ENCODE data around the gene CENPT. TPM values are rescaled to one million over a fixed set of nuclear protein-coding genes. Genes with fewer than 3 reads are reported as not detected.

Gene CENPT
- total and polyA plus RNA-seq, 2 of the 13 experiments (the other 11 are each of a cell fraction or from before 2014, with no cell fraction given) = 40.9 to 43.3 TPM

GRCh38 chr16:67833415-67834241, 13.9 kb downstream of the CENPT start (continued):
- TF ChIP-seq, protein P1, sequence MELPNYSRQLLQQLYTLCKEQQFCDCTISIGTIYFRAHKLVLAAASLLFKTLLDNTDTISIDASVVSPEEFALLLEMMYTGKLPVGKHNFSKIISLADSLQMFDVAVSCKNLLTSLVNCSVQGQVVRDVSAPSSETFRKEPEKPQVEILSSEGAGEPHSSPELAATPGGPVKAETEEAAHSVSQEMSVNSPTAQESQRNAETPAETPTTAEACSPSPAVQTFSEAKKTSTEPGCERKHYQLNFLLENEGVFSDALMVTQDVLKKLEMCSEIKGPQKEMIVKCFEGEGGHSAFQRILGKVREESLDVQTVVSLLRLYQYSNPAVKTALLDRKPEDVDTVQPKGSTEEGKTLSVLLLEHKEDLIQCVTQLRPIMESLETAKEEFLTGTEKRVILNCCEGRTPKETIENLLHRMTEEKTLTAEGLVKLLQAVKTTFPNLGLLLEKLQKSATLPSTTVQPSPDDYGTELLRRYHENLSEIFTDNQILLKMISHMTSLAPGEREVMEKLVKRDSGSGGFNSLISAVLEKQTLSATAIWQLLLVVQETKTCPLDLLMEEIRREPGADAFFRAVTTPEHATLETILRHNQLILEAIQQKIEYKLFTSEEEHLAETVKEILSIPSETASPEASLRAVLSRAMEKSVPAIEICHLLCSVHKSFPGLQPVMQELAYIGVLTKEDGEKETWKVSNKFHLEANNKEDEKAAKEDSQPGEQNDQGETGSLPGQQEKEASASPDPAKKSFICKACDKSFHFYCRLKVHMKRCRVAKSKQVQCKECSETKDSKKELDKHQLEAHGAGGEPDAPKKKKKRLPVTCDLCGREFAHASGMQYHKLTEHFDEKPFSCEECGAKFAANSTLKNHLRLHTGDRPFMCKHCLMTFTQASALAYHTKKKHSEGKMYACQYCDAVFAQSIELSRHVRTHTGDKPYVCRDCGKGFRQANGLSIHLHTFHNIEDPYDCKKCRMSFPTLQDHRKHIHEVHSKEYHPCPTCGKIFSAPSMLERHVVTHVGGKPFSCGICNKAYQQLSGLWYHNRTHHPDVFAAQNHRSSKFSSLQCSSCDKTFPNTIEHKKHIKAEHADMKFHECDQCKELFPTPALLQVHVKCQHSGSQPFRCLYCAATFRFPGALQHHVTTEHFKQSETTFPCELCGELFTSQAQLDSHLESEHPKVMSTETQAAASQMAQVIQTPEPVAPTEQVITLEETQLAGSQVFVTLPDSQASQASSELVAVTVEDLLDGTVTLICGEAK (IDR thresholded peaks at IDR 0.05) = no peak
- TF ChIP-seq, protein P1 (CRISPR knock-in tag; IDR thresholded peaks at IDR 0.05) = peak; percentile 84
- TF ChIP-seq ZNF329 (CRISPR knock-in tag; IDR thresholded peaks at IDR 0.05; ENCODE audit: low read depth) (peak; percentile 67; the same call in 1 of the 2 replicates), ZFYVE20 (CRISPR knock-in tag; IDR thresholded peaks at IDR 0.05; ENCODE audit: borderline replicate concordance, low read depth) (0 out of 2 replicates have a peak, but pooled peaks have one; percentile 33), HNRNPH1 (optimal IDR thresholded peaks at IDR 0.05; ENCODE audit: low read depth, low read length) (no peak), ZNF577 (CRISPR knock-in tag; IDR thresholded peaks at IDR 0.05; ENCODE audit: borderline replicate concordance, low read depth) (no peak), ELF1 (CRISPR knock-in tag; IDR thresholded peaks at IDR 0.05) (peak; percentile 79), PHF5A (CRISPR knock-in tag; IDR thresholded peaks at IDR 0.05; ENCODE audit: low read depth, unreplicated experiment) (no peak), HNRNPUL1 (IDR thresholded peaks at IDR 0.05; ENCODE audit: low read depth, low read length) (no peak), SRF (IDR thresholded peaks at IDR 0.05; ENCODE audit: low read depth, low read length) (no peak), ZBTB42 (CRISPR knock-in tag; IDR thresholded peaks at IDR 0.05) (peak; percentile 71; the same call in 1 of the 2 replicates), REPIN1 (CRISPR knock-in tag; IDR thresholded peaks at IDR 0.05; ENCODE audit: borderline replicate concordance, low read depth) (peak; percentile 86)
- TF ChIP-seq, protein P2, sequence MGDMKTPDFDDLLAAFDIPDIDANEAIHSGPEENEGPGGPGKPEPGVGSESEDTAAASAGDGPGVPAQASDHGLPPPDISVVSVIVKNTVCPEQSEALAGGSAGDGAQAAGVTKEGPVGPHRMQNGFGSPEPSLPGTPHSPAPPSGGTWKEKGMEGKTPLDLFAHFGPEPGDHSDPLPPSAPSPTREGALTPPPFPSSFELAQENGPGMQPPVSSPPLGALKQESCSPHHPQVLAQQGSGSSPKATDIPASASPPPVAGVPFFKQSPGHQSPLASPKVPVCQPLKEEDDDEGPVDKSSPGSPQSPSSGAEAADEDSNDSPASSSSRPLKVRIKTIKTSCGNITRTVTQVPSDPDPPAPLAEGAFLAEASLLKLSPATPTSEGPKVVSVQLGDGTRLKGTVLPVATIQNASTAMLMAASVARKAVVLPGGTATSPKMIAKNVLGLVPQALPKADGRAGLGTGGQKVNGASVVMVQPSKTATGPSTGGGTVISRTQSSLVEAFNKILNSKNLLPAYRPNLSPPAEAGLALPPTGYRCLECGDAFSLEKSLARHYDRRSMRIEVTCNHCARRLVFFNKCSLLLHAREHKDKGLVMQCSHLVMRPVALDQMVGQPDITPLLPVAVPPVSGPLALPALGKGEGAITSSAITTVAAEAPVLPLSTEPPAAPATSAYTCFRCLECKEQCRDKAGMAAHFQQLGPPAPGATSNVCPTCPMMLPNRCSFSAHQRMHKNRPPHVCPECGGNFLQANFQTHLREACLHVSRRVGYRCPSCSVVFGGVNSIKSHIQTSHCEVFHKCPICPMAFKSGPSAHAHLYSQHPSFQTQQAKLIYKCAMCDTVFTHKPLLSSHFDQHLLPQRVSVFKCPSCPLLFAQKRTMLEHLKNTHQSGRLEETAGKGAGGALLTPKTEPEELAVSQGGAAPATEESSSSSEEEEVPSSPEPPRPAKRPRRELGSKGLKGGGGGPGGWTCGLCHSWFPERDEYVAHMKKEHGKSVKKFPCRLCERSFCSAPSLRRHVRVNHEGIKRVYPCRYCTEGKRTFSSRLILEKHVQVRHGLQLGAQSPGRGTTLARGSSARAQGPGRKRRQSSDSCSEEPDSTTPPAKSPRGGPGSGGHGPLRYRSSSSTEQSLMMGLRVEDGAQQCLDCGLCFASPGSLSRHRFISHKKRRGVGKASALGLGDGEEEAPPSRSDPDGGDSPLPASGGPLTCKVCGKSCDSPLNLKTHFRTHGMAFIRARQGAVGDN (CRISPR knock-in tag; IDR thresholded peaks at IDR 0.05) = peak; percentile 98
